Measurements from ENCODE around the gene STAG3. TPM values are rescaled to one million over a fixed set of nuclear protein-coding genes. Genes with fewer than 3 reads are reported as not detected.

Gene STAG3
- total RNA-seq, 1 experiment from 2014 or later, result 3.1 TPM

GRCh38 chr7:100248483-100248882 lies 70.8 kb downstream of the STAG3 start:
- peaks cover 0 to 7% (median 5%) of the 10 kb centered on the region in 3 experiments; a peak in 3 of 7 replicates for H3K36me3 Mint-ChIP-seq (ENCODE audit: insufficient read depth in 1 of 3, low read depth in 3 of 3)
- peak overlapping the region in 1 of 2 experiments; percentile 14; a peak in 2 of 5 replicates for H3K4me3 Mint-ChIP-seq
- Histone ChIP-seq H3K79me1 (ENCODE audit: insufficient read depth, low read depth, low read length, poor library complexity, severe bottlenecking) (no peaks in the 10 kb centered on the region), H4K5ac (ENCODE audit: insufficient read length, low read depth, low read length) (no peak overlapping the region), H3K9me3 (ENCODE audit: control insufficient read depth, low read depth, low read length) (no peaks in the 10 kb centered on the region), H2BK12ac (ENCODE audit: insufficient read length, low read depth, low read length) (no peak overlapping the region), H3K4me2 (ENCODE audit: insufficient read depth, insufficient read length, low read length) (no peak overlapping the region), H3K79me2 (ENCODE audit: insufficient read depth, low read length) (no peaks in the 10 kb centered on the region), H3K14ac (ENCODE audit: insufficient read depth, low read length) (no peak overlapping the region), H2AFZ (ENCODE audit: low read length) (no peak overlapping the region), H3K4ac (ENCODE audit: low read depth, low read length) (no peak overlapping the region), H2AK5ac (ENCODE audit: insufficient read length, low read length) (no peak overlapping the region), H3K23me2 (ENCODE audit: insufficient read length, low read depth, low read length, poor library complexity, severe bottlenecking) (no peaks in the 10 kb centered on the region), H2BK15ac (ENCODE audit: low read depth, low read length) (no peak overlapping the region), H3K27ac (ENCODE audit: insufficient read length, low read depth, low read length) (no peak overlapping the region), H3K9ac (ENCODE audit: extremely low read depth, insufficient read length, low read length) (no peak overlapping the region), H3T11ph (ENCODE audit: low read length) (no peak overlapping the region), H2BK5ac (ENCODE audit: insufficient read length, low read length) (no peak overlapping the region), H3K23ac (ENCODE audit: insufficient read length, low read depth, low read length) (no peak overlapping the region), H3K27me3 (ENCODE audit: insufficient read depth, low read length) (no peaks in the 10 kb centered on the region), H4K20me1 (ENCODE audit: control insufficient read depth, insufficient read depth, insufficient read length) (no peaks in the 10 kb centered on the region), H3K18ac (ENCODE audit: insufficient read length, low read depth, low read length) (no peak overlapping the region), H4K8ac (replicated peaks; ENCODE audit: insufficient read length, low read depth, low read length) (no peak overlapping the region), H2BK120ac (ENCODE audit: low read depth, low read length, poor library complexity, severe bottlenecking) (no peak overlapping the region), H3K4me1 (ENCODE audit: insufficient read depth, low read length) (no peaks in the 10 kb centered on the region; the same call in 1 of the 2 replicates), H4K91ac (ENCODE audit: insufficient read length, low read depth, low read length) (no peak overlapping the region), H2BK20ac (ENCODE audit: low read depth, low read length, poor library complexity, severe bottlenecking) (no peak overlapping the region), H3K56ac (ENCODE audit: insufficient read length, low read depth, low read length) (no peak overlapping the region)
- DNase-seq, result no peak
- H3K9me3 Mint-ChIP-seq, result no peaks in the 10 kb centered on the region
- H3K4me1 Mint-ChIP-seq, result peaks cover 37 to 41% of the 10 kb centered on the region in 2 experiments
- WGBS (ENCODE audit: extremely low coverage, insufficient read length, low lambda C conversion rate), result no CpG with 5 or more reads among the region's 10 CpGs
- H3K27ac Mint-ChIP-seq, result peak overlapping the region; percentile 82 to 99 (median 93)
- H3K27me3 Mint-ChIP-seq (ENCODE audit: low read depth), result no peaks in the 10 kb centered on the region; the same call in 1 of the 2 replicates
- no peak for TF ChIP-seq CTCF (conservative IDR thresholded peaks at IDR 0.05)

Measured in H9 (cell line).